GM12864 (cell line): ENCODE data around the gene KCNN2.

Experiments used
- DNase-seq: peaks from one replicate; pipeline ENCODE4 v3.0.0-alpha.2; 2011; ENCODE audit warnings: low read depth
- H3K4me3 ChIP-seq: 2 replicates; pipeline ENCODE4 v1.5.1; 2011; ENCODE audit warnings: mild to moderate bottlenecking, low read depth, low read length, control low read depth
- TF ChIP-seq, protein P1 (sequence below): IDR thresholded peaks from 2 replicates; pipeline ENCODE4 v1.5.1; 2011; ENCODE audit warnings: low read depth, mild to moderate bottlenecking, moderate library complexity, low read length, control low read depth, inconsistent platforms; ENCODE audit errors: missing control alignments

KCNN2 gene

DNA sequence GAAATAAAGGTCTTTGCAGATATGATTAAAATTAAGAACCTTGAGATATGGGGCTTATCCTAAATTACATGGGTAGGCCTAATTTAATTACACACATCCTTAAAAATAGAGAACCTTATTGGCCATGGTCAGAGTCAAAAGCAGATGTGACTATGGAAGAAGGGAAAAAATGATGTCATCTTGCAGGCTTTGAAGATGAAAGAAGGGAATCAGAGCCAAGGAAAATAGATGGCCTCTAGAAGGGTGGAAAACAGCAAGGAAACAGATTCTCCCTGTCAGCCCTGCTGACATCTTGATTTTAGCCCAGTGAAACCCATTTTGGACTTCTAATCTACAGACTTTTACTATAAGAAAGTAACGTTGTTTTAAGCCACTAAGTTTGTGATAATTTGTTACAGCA is 37.6 kb upstream of the KCNN2 start:
- no peak for DNase-seq
- no peak overlapping the region for H3K4me3 ChIP-seq
- TF ChIP-seq, protein P1, sequence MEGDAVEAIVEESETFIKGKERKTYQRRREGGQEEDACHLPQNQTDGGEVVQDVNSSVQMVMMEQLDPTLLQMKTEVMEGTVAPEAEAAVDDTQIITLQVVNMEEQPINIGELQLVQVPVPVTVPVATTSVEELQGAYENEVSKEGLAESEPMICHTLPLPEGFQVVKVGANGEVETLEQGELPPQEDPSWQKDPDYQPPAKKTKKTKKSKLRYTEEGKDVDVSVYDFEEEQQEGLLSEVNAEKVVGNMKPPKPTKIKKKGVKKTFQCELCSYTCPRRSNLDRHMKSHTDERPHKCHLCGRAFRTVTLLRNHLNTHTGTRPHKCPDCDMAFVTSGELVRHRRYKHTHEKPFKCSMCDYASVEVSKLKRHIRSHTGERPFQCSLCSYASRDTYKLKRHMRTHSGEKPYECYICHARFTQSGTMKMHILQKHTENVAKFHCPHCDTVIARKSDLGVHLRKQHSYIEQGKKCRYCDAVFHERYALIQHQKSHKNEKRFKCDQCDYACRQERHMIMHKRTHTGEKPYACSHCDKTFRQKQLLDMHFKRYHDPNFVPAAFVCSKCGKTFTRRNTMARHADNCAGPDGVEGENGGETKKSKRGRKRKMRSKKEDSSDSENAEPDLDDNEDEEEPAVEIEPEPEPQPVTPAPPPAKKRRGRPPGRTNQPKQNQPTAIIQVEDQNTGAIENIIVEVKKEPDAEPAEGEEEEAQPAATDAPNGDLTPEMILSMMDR, result no peak

DNA sequence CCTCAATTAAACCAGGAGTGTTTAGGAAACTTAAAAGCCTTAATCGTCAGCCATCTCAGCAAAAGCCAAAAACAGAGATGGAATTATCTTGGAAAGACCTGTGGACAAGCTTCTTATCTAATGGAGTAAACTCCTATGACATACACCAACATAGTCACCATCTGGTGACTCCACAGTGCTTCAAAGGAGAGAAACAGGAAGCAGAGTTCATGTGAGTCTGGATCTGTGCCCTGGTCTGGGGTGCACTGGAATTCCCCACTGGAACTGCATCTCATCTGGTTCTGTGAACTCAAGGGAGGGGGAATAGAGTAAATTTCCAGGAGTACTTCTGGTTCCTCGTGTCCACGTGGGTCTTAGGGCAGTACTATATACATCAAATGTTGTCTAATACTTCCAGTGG is 36.3 kb upstream of the KCNN2 start:
- H3K4me3 ChIP-seq, result no peak overlapping the region
- TF ChIP-seq, protein P1, result no peak
- DNase-seq, result no peak

- DNase-seq, result no peak
- TF ChIP-seq, protein P1, result no peak
- H3K4me3 ChIP-seq, result no peak overlapping the region
Measured at GRCh38 chr5:114327474-114327873, 34.4 kb upstream of the KCNN2 start.

DNA sequence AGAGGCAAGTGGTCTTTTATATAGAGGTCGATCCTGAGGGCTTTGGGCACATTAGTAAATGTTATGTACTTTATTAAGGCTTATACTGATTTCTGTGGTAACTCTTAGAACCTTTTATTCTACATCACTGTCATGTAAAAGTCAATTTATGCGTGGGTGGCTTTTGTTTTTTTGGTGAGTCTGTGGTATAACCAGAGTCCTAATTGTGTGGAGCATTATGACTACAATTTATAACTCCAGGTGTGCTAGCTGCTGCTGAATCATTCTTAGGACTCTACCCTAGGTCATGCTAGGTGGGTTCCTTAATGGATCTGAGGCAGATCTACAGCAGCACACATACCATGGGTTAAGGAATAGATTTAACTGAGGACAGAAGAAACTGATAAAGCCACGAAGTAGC is 33.9 kb upstream of the KCNN2 start:
- TF ChIP-seq, protein P1, result no peak
- H3K4me3 ChIP-seq, result no peak overlapping the region
- DNase-seq, result no peak

- TF ChIP-seq, protein P1, result no peak
- no peak overlapping the region for H3K4me3 ChIP-seq
- no peak for DNase-seq
Measured at GRCh38 chr5:114330916-114331531, 30.8 kb upstream of the KCNN2 start.

GRCh38 chr5:114332493-114332892 is 29.4 kb upstream of the KCNN2 start:
- TF ChIP-seq, protein P1, result no peak
- no peak overlapping the region for H3K4me3 ChIP-seq
- no peak for DNase-seq

- H3K4me3 ChIP-seq, result no peak overlapping the region
- no peak for DNase-seq
- TF ChIP-seq, protein P1, result no peak
Measured at GRCh38 chr5:114332925-114333324, 28.9 kb upstream of the KCNN2 start.
